ENCODE measurements around the gene TANGO2.

Gene TANGO2

DNA sequence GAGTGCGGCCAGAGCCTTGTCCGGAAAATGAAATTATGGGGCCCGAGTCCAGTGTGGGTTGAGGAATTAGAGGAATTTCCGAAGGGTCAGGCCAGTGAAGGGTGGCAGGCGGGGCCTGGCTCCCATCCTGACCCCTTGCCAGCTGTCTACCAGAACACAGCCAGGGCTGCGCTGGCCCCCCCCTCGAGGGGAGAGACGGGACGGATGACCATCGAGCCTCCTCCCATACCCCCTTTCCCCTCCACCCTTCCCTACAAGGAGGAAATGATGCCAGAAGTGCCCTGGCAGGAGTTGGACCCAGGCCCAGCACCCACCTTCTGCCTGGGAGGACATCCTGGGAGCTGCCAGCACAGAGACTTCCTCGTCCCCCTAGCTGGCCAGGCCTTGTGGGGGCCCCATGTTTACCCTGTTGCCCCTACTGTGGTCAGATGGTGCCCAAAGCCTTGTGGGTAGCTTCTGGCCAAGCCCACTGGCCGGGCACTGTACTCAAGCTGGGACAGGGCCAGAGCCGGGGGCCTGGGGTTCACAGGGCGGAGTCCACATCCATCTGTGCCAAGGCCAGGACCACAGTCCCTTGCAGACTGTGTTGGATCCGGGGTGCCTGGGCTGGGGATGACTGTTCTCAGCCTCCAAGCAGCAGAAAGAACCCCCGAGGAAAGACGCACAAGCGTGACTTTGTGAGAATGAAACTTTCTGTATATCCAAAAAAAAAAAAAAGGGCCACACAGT is 25.1 kb upstream of the TANGO2 start:
- DNase-seq (ENCODE audit: low spot score): no peak

DNA sequence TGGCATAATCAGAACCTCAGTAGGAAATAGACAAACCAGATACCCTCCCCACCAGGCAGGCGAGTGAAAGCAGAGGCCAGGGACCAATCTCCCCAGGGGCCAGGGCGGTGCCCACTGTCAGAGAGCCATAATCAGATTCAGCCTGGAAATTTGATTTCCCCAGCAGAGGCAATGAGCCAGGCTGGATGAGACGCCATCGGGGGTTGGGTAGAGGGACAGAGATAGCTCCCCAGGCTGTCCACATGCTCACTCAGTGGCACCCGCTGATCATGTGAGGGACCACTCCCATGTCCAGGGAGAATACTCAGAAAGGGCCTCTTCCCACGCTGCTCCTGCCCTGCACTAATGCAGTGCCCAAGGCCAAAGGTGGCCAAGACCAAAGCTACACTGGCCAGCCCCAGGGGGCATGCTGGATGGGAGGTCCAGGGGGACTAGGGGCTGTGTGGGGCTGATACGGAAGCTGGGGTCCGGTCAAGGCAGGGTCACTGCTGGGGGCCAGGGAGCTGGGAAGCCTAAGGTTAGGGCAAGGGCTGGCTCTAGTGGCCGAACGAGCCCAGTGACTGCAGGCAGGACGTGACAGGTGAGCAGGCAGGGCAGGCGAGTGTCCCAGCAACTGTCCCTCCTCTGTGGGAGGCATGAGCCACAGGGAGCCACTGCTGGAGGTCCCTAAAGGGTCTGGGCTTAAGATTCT is 24.1 kb upstream of the TANGO2 start:
- no peak for DNase-seq (ENCODE audit: low spot score)

GRCh38 chr22:19997561-19998231 is 23.2 kb upstream of the TANGO2 start:
- no peak for DNase-seq (ENCODE audit: low spot score)

GRCh38 chr22:19998232-19998951 is 22.5 kb upstream of the TANGO2 start:
- DNase-seq (ENCODE audit: low spot score): no peak

DNA sequence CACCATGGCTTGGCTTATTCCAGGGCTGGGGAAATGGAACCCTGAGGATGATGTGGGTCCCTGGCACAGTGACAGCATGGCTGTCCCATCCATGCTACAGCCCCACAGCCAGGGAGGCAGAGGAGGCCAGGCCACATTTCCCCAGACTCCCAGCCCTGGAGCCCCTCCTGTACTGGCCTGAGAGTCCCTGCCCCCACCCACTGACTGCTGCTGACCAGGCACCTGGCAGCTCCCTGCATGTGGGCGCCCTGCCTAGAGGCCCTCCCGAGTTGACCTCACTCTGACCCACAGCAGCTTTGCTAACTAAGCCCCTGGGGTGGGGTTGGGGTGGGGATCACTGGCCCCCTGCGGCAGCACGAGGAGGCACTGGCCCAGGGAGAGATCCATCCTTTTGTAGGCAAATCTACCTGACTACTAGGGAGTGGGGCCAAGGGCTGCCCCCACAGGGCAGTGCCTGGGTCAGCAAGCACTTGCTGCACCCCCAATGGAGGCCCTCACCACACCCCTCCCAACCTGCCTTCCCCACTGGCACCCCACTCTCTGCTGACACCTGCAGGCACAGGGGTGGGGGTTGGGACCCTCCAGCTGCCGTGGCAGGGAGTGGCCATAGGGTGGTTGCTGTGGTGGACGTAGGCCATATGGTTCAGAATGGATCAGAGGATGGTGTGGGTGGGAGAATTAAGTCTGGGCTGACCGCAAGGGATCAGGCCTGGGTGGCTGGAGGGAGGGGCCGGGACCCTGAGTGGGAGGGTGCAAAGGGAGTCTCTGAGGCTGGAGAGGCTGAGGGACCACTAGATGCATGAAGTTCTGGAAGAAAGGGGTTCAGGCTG is 21.7 kb upstream of the TANGO2 start:
- DNase-seq (ENCODE audit: low spot score): no peak

DNA sequence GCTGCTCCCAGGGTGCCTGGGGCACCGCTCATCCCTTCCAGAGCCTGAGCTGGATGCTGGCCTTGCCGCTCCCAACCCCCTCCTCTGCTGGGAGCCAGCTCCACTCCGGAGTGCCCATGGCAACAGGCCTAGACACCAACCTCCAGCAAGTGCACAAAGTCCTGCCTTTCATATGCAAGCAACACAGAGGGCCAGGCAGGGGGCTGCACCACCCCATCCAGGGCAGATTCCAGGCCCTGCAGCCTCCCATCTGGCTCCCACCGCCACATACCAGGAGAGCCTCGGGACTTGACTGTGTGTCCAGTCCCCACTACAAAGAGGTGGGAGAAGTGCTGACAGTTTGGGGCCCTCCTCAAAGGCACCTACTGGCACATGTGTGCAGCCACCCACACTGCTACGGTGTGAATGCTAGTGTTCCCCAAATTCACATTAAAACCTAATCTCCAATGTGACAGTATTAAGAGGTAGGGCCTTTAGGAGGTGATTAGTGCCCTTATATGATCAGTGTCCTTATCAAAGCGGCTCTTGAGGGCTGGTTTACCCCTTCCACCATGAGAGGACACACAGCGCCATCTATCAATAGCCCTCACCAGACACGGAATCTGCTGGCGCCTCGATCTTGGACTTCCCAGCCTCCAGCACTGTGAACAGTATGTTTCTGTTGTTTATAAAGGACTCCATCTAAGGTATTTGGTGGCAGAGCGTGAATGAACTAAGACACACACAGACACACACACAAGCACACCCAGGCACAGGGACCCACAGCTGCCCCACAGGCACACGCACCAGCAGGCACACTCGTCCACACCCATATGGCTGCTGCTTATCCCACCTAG is 20.4 kb upstream of the TANGO2 start:
- no peak for DNase-seq (ENCODE audit: low spot score)

- no peak for DNase-seq (ENCODE audit: low spot score)
Observed at GRCh38 chr22:20001082-20001638, 19.8 kb upstream of the TANGO2 start.

- no peak for DNase-seq (ENCODE audit: low spot score)
Observed at GRCh38 chr22:20002128-20002527, 18.8 kb upstream of the TANGO2 start.

DNA sequence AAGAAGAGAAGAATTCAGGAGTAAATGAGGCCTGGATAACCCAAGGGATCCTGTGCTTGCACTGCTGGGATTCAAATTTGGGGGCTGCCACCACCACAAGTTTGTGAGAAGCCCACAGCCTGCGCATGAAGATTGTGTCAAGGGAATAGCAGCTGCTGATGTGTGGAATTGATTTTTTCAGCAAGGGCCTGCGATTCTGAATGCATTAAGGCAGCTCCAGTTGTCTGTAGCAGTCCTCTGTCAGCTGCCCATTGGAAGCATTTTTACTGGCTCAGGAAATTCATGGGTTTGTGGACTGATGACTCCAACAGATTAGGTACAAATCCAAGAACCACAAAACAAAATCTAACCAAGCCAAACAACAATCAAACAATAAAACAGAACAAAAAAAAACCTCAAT is 18.3 kb upstream of the TANGO2 start:
- no peak for DNase-seq (ENCODE audit: low spot score)

DNA sequence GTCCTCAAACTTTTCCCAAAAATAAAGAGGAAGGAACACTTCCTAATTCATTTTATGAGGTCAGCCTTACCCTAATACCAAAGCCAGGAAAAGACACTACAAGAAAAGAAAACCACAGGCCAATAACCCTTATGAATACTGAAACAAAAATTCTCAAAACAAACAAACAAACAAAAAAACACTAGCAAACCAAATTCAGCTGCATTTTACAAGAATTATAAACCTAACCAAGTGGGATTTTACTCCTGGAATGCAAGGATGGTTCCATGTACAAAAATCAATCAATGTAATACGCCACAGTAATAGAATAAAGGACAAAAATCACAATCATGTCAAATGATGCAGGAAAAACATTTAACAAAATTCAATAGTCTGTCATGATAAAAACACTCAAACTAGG is 17.6 kb upstream of the TANGO2 start:
- no peak for DNase-seq (ENCODE audit: low spot score)

GRCh38 chr22:20004464-20004863 is 16.4 kb upstream of the TANGO2 start:
- DNase-seq (ENCODE audit: low spot score): no peak

DNA sequence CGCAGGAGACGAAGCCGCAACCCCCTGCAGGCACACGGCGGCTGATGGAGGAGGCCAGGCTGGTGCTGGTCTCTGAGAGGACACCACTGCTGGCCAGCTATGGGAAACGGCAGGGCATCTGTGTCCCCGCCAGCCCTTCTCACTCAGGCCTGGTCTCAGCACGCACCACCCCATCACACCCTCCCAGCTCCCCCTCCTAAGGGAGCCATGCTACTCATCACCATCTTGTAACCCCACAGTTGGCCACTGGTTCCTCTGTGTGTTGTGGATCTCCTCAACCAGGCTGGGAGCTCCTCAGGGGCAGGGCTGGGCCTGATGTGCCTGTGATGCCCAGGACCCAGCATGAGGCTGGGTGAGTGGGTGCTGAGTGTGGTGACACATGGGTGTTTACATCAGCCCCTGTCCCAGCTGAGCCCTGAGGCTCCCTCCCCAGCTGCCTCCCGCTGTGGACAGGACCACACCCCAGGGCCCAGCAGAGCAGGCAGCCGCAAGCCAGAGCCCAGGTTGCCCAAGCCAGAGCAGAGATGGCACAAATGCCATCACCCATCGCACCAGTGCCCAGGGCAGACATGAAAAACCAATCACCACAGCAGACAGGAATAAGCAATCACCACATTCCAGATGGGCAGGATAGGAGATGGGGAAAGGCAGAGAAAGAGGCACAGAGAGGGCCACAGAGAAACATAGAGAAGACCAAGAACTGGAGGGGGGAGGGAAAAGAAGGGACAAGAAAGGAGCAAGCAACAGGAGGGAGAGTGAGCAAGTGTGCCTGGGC is 12.5 kb upstream of the TANGO2 start:
- no peak for DNase-seq (ENCODE audit: low spot score)

DNA sequence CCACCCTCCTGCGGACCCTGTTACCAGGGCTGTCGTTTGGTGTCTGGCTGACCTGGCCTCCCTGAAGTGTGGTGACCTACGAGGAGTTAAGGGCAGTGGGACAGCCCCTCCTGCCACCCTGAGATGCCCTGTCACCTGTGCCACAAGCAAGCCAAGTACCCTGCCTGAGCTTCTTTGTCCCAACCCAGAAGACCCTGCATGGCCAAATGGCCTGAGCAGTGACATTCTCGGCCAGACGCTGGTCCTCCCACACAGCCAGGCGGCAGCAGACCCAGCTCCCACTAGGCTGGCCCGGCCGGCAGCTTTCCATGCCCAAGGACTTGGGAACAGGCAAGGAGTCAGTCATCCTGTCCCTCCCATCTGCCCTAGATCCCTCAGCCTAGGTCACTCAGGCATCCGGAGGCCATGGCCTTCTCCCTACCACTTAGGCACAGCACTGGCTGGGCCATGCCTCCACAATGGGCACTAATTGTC is 11.9 kb upstream of the TANGO2 start:
- DNase-seq (ENCODE audit: low spot score): no peak

GRCh38 chr22:20009582-20010306 is 11.2 kb upstream of the TANGO2 start:
- no peak for DNase-seq (ENCODE audit: low spot score)

DNA sequence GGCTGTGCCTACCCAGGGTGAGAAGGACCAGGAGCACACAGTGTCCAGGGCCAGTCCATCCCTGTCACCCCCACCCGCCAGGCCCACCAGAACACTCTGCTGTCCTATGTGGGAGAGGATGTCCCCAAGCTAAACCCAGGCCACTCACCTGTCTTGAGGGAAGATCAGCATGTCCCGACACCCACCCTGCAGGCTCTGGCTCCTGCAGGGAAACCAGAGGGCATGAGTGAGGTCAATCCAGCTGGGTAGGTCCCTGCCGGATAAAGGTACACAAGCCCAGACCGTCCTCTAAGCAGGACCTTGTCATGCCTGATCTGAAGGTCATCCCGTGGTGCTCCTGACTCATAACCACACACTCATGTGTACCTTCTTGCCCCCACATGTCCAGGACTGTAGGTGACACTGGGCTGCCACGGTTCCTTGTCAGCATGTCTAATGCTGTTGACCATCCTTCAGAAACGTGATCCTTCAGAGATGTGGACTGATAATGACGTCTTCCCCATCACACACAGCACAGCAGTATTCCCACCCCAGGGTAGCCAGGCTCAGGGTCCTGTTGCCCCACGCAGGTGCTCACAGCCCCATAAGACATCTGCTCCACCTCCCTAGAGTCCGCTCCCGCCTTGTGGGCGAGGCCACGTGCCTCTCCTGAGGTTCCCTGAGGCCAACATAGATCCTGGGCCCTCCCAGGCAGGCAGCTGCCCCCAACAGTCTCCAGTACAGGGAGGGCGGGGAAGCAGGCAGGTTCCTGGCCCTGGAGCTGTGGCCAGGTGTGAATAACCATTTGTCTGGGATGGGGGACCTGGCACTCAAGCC is 10.4 kb upstream of the TANGO2 start:
- DNase-seq (ENCODE audit: low spot score): no peak

- no peak for DNase-seq (ENCODE audit: low spot score)
Observed at GRCh38 chr22:20011123-20011992, 9.6 kb upstream of the TANGO2 start.
